Cardiac muscle cell (in vitro differentiated cells and primary cell): ENCODE data around the gene HDAC5. TPM values are rescaled to one million over a fixed set of nuclear protein-coding genes. Genes with fewer than 3 reads are reported as not detected.

Experiments used
- DNase-seq, 2 donors: peaks; one replicate each; pipeline versions ENCODE4 v3.0.0 to v3.0.0-alpha.2; 2010 to 2017; ENCODE audit warnings: low read depth in 1 of 2, low spot score in 1 of 2
- H3K27ac ChIP-seq: fragments of 200-600 bp; sonication (generic); 2 replicates; pipeline ENCODE4 v1.5.1; 2016
- H3K27me3 ChIP-seq: fragments of 200-600 bp; sonication (generic); 2 replicates; pipeline ENCODE4 v1.6.0; 2016; ENCODE audit warnings: control low read depth
- H3K36me3 ChIP-seq: fragments of 200-600 bp; sonication (generic); 2 replicates; pipeline ENCODE4 v1.5.1; 2016; ENCODE audit warnings: control low read depth
- H3K4me1 ChIP-seq: fragments of 200-600 bp; sonication (generic); 2 replicates; pipeline ENCODE4 v1.8.1; 2017; ENCODE audit warnings: low read depth, mild to moderate bottlenecking, mixed run types
- H3K4me3 ChIP-seq: fragments of 200-600 bp; sonication (generic); 2 replicates; pipeline ENCODE4 v1.5.1; 2016; ENCODE audit warnings: mild to moderate bottlenecking
- H3K9me3 ChIP-seq: fragments of 200-600 bp; sonication (generic); 2 replicates; pipeline ENCODE4 v1.5.1; 2017; ENCODE audit warnings: low read depth, mild to moderate bottlenecking, control low read depth
- CTCF ChIP-seq: IDR thresholded peaks from 2 replicates; pipeline ENCODE4 v1.5.1; 2012; ENCODE audit warnings: low read depth, mild to moderate bottlenecking, low read length
- polyA plus RNA-seq: library from polyadenylated mRNA; unstranded; fragments of >200 nt; fragmentation: Nextera tagmentation; extraction: Ambion mirVana; gene quantifications from 2 replicates; pipeline ENCODE4 v1.2.1, GENCODE V29; 2016
- total RNA-seq: library from RNA; depleted of rRNA; stranded (reverse); fragments of >200 nt; gene quantifications from 2 replicates; pipeline ENCODE4 v1.2.3, GENCODE V29; 2016

HDAC5 gene
- total and polyA plus RNA-seq, 2 experiments from 2014 or later: 94.1 to 300 TPM

GRCh38 chr17:44069974-44070454 is 53.4 kb downstream of the HDAC5 start:
- TF ChIP-seq CTCF: no peak

GRCh38 chr17:44067545-44067940 is 55.9 kb downstream of the HDAC5 start:
- TF ChIP-seq CTCF: no peak
- Histone ChIP-seq H3K9me3 (no peaks in the 10 kb centered on the region), H3K27ac (peak overlapping the region; percentile 99), H3K36me3 (peaks cover 8% of the 10 kb centered on the region), H3K27me3 (no peaks in the 10 kb centered on the region), H3K4me3 (no peak overlapping the region), H3K4me1 (peaks cover 15% of the 10 kb centered on the region)
- no peak for DNase-seq

More at GRCh38 chr17:44069974-44070454, 53.4 kb downstream of the HDAC5 start:
- peak in 1 of 2 donors; percentile 32 for DNase-seq
- no peaks in the 10 kb centered on the region for H3K9me3 ChIP-seq
- peak overlapping the region; percentile 31 for H3K4me3 ChIP-seq
- H3K27me3 ChIP-seq: no peaks in the 10 kb centered on the region
- H3K4me1 ChIP-seq: peaks cover 15% of the 10 kb centered on the region
- H3K27ac ChIP-seq: peak overlapping the region; percentile 77
- no peaks in the 10 kb centered on the region for H3K36me3 ChIP-seq

- peaks cover 8% of the 10 kb centered on the region for H3K4me1 ChIP-seq
- H3K27me3 ChIP-seq: no peaks in the 10 kb centered on the region
- H3K9me3 ChIP-seq: no peaks in the 10 kb centered on the region
- peaks cover 12% of the 10 kb centered on the region for H3K36me3 ChIP-seq
- DNase-seq: peak; percentile 93 to 94
- peak within 1 kb of the TSS; percentile 99 for H3K27ac ChIP-seq
- TF ChIP-seq CTCF: no peak
- H3K4me3 ChIP-seq: peak within 1 kb of the TSS; percentile 82
Measured at GRCh38 chr17:44066204-44066930, 57.1 kb downstream of the HDAC5 start, which contains the start of gene LSM12. Gene LSM12 (minus strand): TSS chr17:44066671. CDS start chr17:44066587, 84 bp downstream.

GRCh38 chr17:44065668-44066203 is 57.7 kb downstream of the HDAC5 start:
- Histone ChIP-seq H3K36me3 (peaks cover 14% of the 10 kb centered on the region), H3K9me3 (no peaks in the 10 kb centered on the region), H3K4me3 (peak overlapping the region; percentile 82), H3K4me1 (peaks cover 5% of the 10 kb centered on the region), H3K27ac (peak overlapping the region; percentile 99), H3K27me3 (no peaks in the 10 kb centered on the region)
- no peak for DNase-seq
- no peak for TF ChIP-seq CTCF

- H3K27ac ChIP-seq: peak overlapping the region; percentile 4
- H3K9me3 ChIP-seq: no peaks in the 10 kb centered on the region
- H3K36me3 ChIP-seq: peaks cover 20% of the 10 kb centered on the region
- H3K4me3 ChIP-seq: no peak overlapping the region
- peaks cover 6% of the 10 kb centered on the region for H3K4me1 ChIP-seq
- TF ChIP-seq CTCF: no peak
- DNase-seq: no peak
- no peaks in the 10 kb centered on the region for H3K27me3 ChIP-seq
Measured at GRCh38 chr17:44063704-44064639, 59.5 kb downstream of the HDAC5 start.
